Heart left ventricle (tissue), 16 donors: ENCODE measurements around the gene TBC1D25. TPM values are rescaled to one million over a fixed set of nuclear protein-coding genes. Genes with fewer than 3 reads are reported as not detected.

Source experiments
- ATAC-seq, 4 donors: fragments of 200-7000 bp; cut with Tn5 transposase; one replicate each; pipeline ENCODE4 v1.9.1; 2020 to 2022; ENCODE audit warnings: moderate library complexity in 4 of 4, mild to moderate bottlenecking in 3 of 4, moderate number of reproducible peaks in 1 of 4
- DNase-seq, 5 donors: peaks; one replicate each; pipeline ENCODE4 v3.0.0-alpha.2; 2020
- H3K27ac ChIP-seq, 12 donors: fragments of 200-600 bp; sonication (generic) in 4 of 12; one replicate each; pipeline versions ENCODE4 v1.5.0 to v1.8.0; 2016 to 2022; ENCODE audit warnings: mild to moderate bottlenecking in 2 of 12
- H3K27me3 ChIP-seq, 9 donors: fragments of 200-600 bp; sonication (generic) in 2 of 9; one replicate each; pipeline versions ENCODE4 v1.5.1 to v1.8.0; 2016 to 2022; ENCODE audit warnings: mild to moderate bottlenecking in 3 of 9
- H3K36me3 ChIP-seq, 9 donors: fragments of 200-600 bp; sonication (generic) in 2 of 9; one replicate each; pipeline versions ENCODE4 v1.5.0 to v1.8.0; 2018 to 2022; ENCODE audit warnings: mild to moderate bottlenecking in 2 of 9
- H3K4me1 ChIP-seq, 12 donors: fragments of 200-600 bp; sonication (generic) in 4 of 12; one replicate each; pipeline versions ENCODE4 v1.5.0 to v1.8.0; 2016 to 2022; ENCODE audit warnings: mild to moderate bottlenecking in 3 of 12
- H3K4me3 ChIP-seq, 12 donors: fragments of 200-600 bp; sonication (generic) in 4 of 12; one replicate each; pipeline versions ENCODE4 v1.5.0 to v1.8.0; 2017 to 2022; ENCODE audit warnings: mild to moderate bottlenecking in 9 of 12, moderate library complexity in 4 of 12
- H3K9me3 ChIP-seq, 12 donors: fragments of 200-600 bp; sonication (generic) in 4 of 12; one replicate each; pipeline versions ENCODE4 v1.5.0 to v1.8.0; 2016 to 2022; ENCODE audit warnings: mild to moderate bottlenecking in 1 of 12
- CTCF ChIP-seq, 12 donors: fragments of 200-600 bp; sonication (generic) in 4 of 12; IDR thresholded peaks; one replicate each; pipeline versions ENCODE4 v1.5.0 to v1.8.0; 2018 to 2022; ENCODE audit warnings: antibody characterized with exemption in 12 of 12, mild to moderate bottlenecking in 5 of 12
- POLR2A ChIP-seq, 2 donors: fragments of 450-650 bp; IDR thresholded peaks; one replicate each; pipeline ENCODE4 v1.6.1; 2017; ENCODE audit warnings: antibody characterized with exemption in 2 of 2, mild to moderate bottlenecking in 2 of 2, moderate library complexity in 2 of 2
- WGBS, 4 donors: extraction: QIAGEN DNeasy Blood & Tissue Kit in 2 of 4; methylation state at CpG; one replicate each; pipeline versions ENCODE4 v1.1.5 to v1.1.7; 2013 to 2018; 5-methylcytosine and 5-hydroxymethylcytosine counted together
- intact Hi-C, 10 donors: fragments of 100-400 bp; cut with DNase I; formaldehyde crosslinking; loops; one replicate each; pipeline versions ENCODE4 v1.11.1 to v1.14.2; 2022
- polyA plus RNA-seq, 2 donors: library from polyadenylated mRNA; stranded (reverse); fragments of 200-250 nt; gene quantifications; one replicate each; pipeline ENCODE4 v1.2.3, GENCODE V29; 2013
- total RNA-seq, 9 donors: library from RNA; depleted of rRNA in 2 of 9; stranded (reverse); fragments of >200 nt in 2 of 9; fragmentation: NEBNext Ultra II Directional in 3 of 9; extraction: Animal tissue kit (Norgen Biotek cat#: 25700) in 3 of 9; gene quantifications; one replicate each; pipeline versions ENCODE4 v1.1.0 to v1.2.4, GENCODE V29; 2016 to 2023
- donor health status: ischemic (EF 13 %, LVEDD 7.1; RV severe dilation, severe dysfunction).
- donor health status: healthy with polysubstance abuse.
- donor health status: DM: no; HTN: yes; CAD: no.
- donor health status: DM: no; HTN: no; CAD: no.
- donor health status: ischemic (EF 25% LVEDD 6.9; RV normal size, moderate dysfunction).
- donor health status: ischemic (EF 25% LVEDD 5.7; RV mildly dilated, moderate dysfunction).
- donor health status: healthy.
- donor health status: DM: yes; HTN: yes; CAD: no.
- donor health status: ischemic (EF 35%, LVEDD 5.7; RV mildly dilated, moderate dysfunction).
- donor health status: nonischemic (EF 11% LVEDD 7.7; RV severe dilation, severe dysfunction).
- donor health status: DM: yes; HTN: yes; CAD: no.
- donor health status: PGD.
- donor health status: ischemic (EF 29% LVEDD 5.4; RV normal size, mild dysfunction).
- donor health status: nonischemic (EF 23%, LVEDD 6.1; RV moderate dilation, normal function).

Gene TBC1D25
- total and polyA plus RNA-seq, 11 donors = 5.2 to 23.7 (median 16.8) TPM

DNA sequence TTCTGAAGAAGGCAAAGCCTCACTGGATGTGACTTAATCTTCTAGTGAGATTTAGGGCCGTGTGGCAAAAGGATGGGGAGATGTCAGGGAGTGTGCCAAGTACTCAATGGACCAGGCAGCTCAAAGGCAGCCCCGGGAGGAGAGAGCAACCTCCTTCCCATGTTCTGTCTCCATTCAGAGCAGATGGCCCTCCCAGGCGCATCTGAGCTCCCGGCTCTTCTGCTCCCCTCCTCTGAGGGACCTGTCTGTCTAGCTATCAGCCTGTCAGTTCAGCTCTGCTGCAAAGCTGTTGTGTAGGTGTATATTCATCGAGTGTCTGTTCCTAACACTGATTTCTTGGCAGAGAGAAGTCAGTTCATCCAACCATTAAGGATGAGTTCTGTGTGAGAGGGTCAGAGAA, 41.6 kb upstream of the TBC1D25 start:
- DNase-seq = no peak
- no peaks in the 10 kb centered on the region for H3K4me1 ChIP-seq
- intact Hi-C loops = loop anchor here in 2 of 10 donors (10.0 kb wide), 1 partner anchor 413 kb away; no protein-coding TSS in a partner anchor
- H3K27me3 ChIP-seq = no peaks in the 10 kb centered on the region
- no peak for TF ChIP-seq CTCF (IDR thresholded peaks at IDR 0.05)
- TF ChIP-seq POLR2A (IDR thresholded peaks at IDR 0.05) = no peak
- H3K4me3 ChIP-seq = no peak overlapping the region
- no peak for ATAC-seq
- no peaks in the 10 kb centered on the region for H3K9me3 ChIP-seq
- H3K36me3 ChIP-seq = no peaks in the 10 kb centered on the region
- no peak overlapping the region for H3K27ac ChIP-seq
- WGBS, 4 donors = 53 to 73% (median 62%) methylated on average over 5 of the region's 5 CpGs

DNA sequence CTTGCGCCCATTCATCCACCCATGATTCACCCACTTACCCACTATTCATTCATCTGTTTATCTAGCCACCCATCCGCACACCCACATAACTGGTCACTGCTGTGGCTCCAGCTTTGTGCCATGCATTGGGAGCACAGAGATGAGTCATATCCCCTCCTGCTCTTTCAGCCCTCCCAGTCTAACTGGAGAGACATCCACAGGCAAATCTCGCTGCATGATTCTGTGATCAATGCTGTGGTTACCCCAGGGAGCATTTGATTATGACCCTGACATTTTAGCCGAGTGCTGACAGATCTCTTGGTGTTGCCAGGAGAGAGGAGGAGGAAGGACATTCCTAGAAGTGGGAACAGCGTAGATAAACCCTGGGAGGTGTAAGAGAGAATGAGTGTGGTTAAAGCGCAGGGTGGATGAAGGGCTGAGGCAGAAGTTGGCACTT, 41.1 kb upstream of the TBC1D25 start:
- no peak for DNase-seq

DNA sequence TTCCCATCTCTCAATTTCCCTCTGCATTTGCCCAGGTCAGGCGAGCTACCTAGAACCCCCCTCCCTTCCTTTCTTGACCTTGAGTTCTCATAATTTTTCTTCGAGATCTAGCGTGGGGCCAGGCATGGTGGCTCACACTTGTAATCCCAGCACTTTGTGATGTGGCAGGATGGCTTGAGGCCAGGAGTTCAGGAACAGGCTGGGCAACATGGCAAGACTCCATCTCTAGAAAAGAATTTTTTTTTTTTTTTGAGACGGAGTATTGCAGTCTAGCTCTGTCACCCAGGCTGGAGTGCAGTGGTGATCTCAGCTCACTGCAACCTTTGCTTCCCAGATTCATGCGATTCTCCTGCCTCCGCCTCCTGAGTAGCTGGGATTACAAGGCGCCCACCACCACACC, 35.3 kb upstream of the TBC1D25 start:
- no peak overlapping the region for H3K4me3 ChIP-seq
- peaks cover 0 to 4% (median 0%) of the 10 kb centered on the region in 12 donors for H3K4me1 ChIP-seq
- no peak for ATAC-seq
- H3K36me3 ChIP-seq = no peaks in the 10 kb centered on the region
- H3K9me3 ChIP-seq = no peaks in the 10 kb centered on the region
- H3K27me3 ChIP-seq = no peaks in the 10 kb centered on the region
- no peak for TF ChIP-seq CTCF (IDR thresholded peaks at IDR 0.05)
- TF ChIP-seq POLR2A (IDR thresholded peaks at IDR 0.05) = no peak
- no peak for DNase-seq
- WGBS, 4 donors = 75 to 80% (median 77%) methylated on average over 7 of the region's 7 CpGs
- intact Hi-C loops = loop anchor here in 1 of 10 donors (10.0 kb wide), 1 partner anchor 419 kb away; no protein-coding TSS in a partner anchor
- H3K27ac ChIP-seq = no peak overlapping the region

More for the DNA sequence above, 41.1 kb upstream of the TBC1D25 start:
- Histone ChIP-seq H3K9me3 (no peaks in the 10 kb centered on the region), H3K36me3 (no peaks in the 10 kb centered on the region), H3K27ac (no peak overlapping the region), H3K4me3 (no peak overlapping the region), H3K4me1 (no peaks in the 10 kb centered on the region), H3K27me3 (no peaks in the 10 kb centered on the region)
- 49 to 68% (median 60%) methylated on average over 6 of the region's 6 CpGs for WGBS, 4 donors
- TF ChIP-seq CTCF (IDR thresholded peaks at IDR 0.05) (no peak), POLR2A (IDR thresholded peaks at IDR 0.05) (no peak)
- intact Hi-C loops = loop anchor here in 2 of 10 donors (10.0 kb wide), 1 partner anchor 414 kb away; no protein-coding TSS in a partner anchor
- ATAC-seq = peak in 1 of 4 donors; percentile 21

DNA sequence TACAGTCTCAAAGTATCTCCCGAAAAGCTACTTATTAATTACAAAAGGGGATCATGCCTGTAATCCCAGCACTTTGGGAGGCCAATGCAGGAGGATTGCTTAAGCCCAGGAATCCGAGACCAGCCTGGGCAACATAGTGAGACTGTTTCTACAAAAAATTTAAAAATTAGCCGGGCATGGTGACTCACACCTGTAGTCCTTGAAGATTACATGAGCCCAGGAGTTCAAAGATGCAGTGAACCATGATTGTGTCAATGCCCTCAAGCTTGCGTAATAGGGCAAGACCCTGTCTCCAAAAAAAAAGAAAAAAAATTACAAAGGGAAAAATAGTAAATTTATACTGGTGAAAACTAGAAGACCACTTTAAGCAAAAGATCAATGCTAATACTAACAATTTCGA, 34.0 kb upstream of the TBC1D25 start:
- ATAC-seq (no peak), DNase-seq (no peak)
- intact Hi-C loops = loop anchor here in 2 of 10 donors (5.0 to 10.0 kb wide), 2 partner anchors 421 to 423 kb away; no protein-coding TSS in a partner anchor
- WGBS, 4 donors = 67 to 80% (median 77%) methylated on average over 5 of the region's 5 CpGs
- H3K4me1 ChIP-seq = peaks cover 0 to 10% (median 3%) of the 10 kb centered on the region in 12 donors
- H3K27me3 ChIP-seq = no peaks in the 10 kb centered on the region
- H3K36me3 ChIP-seq = no peaks in the 10 kb centered on the region
- no peaks in the 10 kb centered on the region for H3K9me3 ChIP-seq
- no peak overlapping the region for H3K4me3 ChIP-seq
- H3K27ac ChIP-seq = no peak overlapping the region
- TF ChIP-seq POLR2A (IDR thresholded peaks at IDR 0.05) = no peak
- TF ChIP-seq CTCF (IDR thresholded peaks at IDR 0.05) = no peak
